HCT116 (cell line): Measurements from ENCODE around the gene CLDN9. TPM values are rescaled to one million over a fixed set of nuclear protein-coding genes. Genes with fewer than 3 reads are reported as not detected.

Source experiments
- ATAC-seq: fragments of 200-7000 bp; cut with Tn5 transposase; 2 replicates; pipeline ENCODE4 v1.9.1; 2020; ENCODE audit warnings: mild to moderate bottlenecking, moderate library complexity
- BruUV-seq: library from RNA; stranded (reverse); fragments of 400-500 nt; replicated peaks from 2 replicates; lab custom pipeline; 2021; lab: Mats Ljungman, UMichigan
- CTCF ChIA-PET: fragments of 300-600 bp; sonication (Branson Sonifier 250); formaldehyde crosslinking; loops from one replicate; lab custom pipeline; 2021; ENCODE audit warnings: antibody characterized with exemption; lab: Charles Lee
- POLR2A ChIA-PET: fragments of 300-600, 350-600 bp; sonication (Branson Sonifier 250); formaldehyde crosslinking; loops from one replicate; lab custom pipeline; 2021; ENCODE audit warnings: antibody characterized with exemption; lab: Charles Lee
- RAD21 ChIA-PET, 2 experiments: fragments of 300-600 bp; sonication (Branson Sonifier 250); formaldehyde crosslinking; loops; one replicate each; lab custom pipeline; 2023; ENCODE audit warnings: low total read pairs in 2 of 2; ENCODE audit not compliant: uncharacterized antibody in 2 of 2, unreplicated experiment in 2 of 2, low non-redundant PET in 1 of 2; lab: Charles Lee
- DNase-seq: peaks from one replicate; pipeline ENCODE4 v3.0.0-alpha.2; 2010; ENCODE audit warnings: low read depth, low spot score
- H2AFZ ChIP-seq: fragments of 200-600 bp; shearing (Covaris generic), sonication (generic); 2 replicates; pipeline ENCODE4 v1.6.1; 2017; ENCODE audit warnings: low read depth, mixed run types, mixed read lengths, antibody characterized with exemption, low read length; ENCODE audit not compliant: poor library complexity, severe bottlenecking
- H3K27ac ChIP-seq: 2 replicates; pipeline ENCODE4 v1.5.1; 2012; ENCODE audit warnings: low read depth, low read length
- H3K27me3 ChIP-seq: fragments of 200-600 bp; sonication (generic); 2 replicates; pipeline ENCODE4 v1.6.1; 2016; ENCODE audit warnings: mixed run types, low read length, mixed read lengths; ENCODE audit not compliant: insufficient read depth
- H3K36me3 ChIP-seq, 2 experiments: fragments of 200-500 bp in 1 of 2; fragments of 200-600 bp in 1 of 2; sonication (Bioruptor generic) in 1 of 2; sonication (generic) in 1 of 2; 2 replicates each; pipeline versions ENCODE4 v1.5.1 to v1.6.1; 2014 to 2016; ENCODE audit warnings: low read length in 2 of 2, inconsistent platforms in 1 of 2, mixed read lengths in 1 of 2, mixed run types in 1 of 2; ENCODE audit not compliant: insufficient read depth in 2 of 2, control insufficient read depth in 1 of 2
- H3K4me1 ChIP-seq, 2 experiments: fragments of 200-600 bp in 1 of 2; sonication (generic) in 1 of 2; 2 replicates each; pipeline versions ENCODE4 v1.5.1 to v1.6.1; 2012 to 2017; ENCODE audit warnings: low read length in 2 of 2, inconsistent platforms in 1 of 2, mild to moderate bottlenecking in 1 of 2, mixed read lengths in 1 of 2, mixed run types in 1 of 2, moderate library complexity in 1 of 2; ENCODE audit not compliant: insufficient read depth in 2 of 2, control insufficient read depth in 1 of 2
- H3K4me2 ChIP-seq: fragments of 200-600 bp; sonication (generic); 2 replicates; pipeline ENCODE4 v1.6.1; 2017; ENCODE audit warnings: mixed run types, low read length, mixed read lengths
- H3K4me3 ChIP-seq, 2 experiments: fragments of 200-600 bp in 1 of 2; sonication (generic) in 1 of 2; replicated peaks in 1 of 2; 2 replicates each; pipeline ENCODE4 v1.5.1; 2011 to 2016; ENCODE audit warnings: low read length in 2 of 2, control low read depth in 1 of 2, low read depth in 1 of 2, mild to moderate bottlenecking in 1 of 2, mixed read lengths in 1 of 2, mixed run types in 1 of 2
- H3K79me2 ChIP-seq: fragments of 200-600 bp; sonication (generic); 2 replicates; pipeline ENCODE4 v1.6.1; 2017; ENCODE audit warnings: mild to moderate bottlenecking, mixed run types, low read length, moderate library complexity, mixed read lengths; ENCODE audit not compliant: insufficient read depth
- H3K9ac ChIP-seq: fragments of 200-600 bp; sonication (generic); 2 replicates; pipeline ENCODE4 v1.6.1; 2016; ENCODE audit warnings: low read length, mixed read lengths
- H3K9me2 ChIP-seq: fragments of 200-600 bp; sonication (generic), shearing (Covaris generic); 2 replicates; pipeline ENCODE4 v1.6.1; 2017; ENCODE audit warnings: mixed run types, mild to moderate bottlenecking, moderate library complexity; ENCODE audit not compliant: insufficient read depth
- H3K9me3 ChIP-seq, 2 experiments: fragments of 200-500 bp in 1 of 2; fragments of 200-600 bp in 1 of 2; sonication (Bioruptor generic) in 1 of 2; sonication (generic) in 1 of 2; 2 replicates each; pipeline ENCODE4 v1.6.1; 2014 to 2017; ENCODE audit warnings: low read length in 2 of 2, mixed read lengths in 2 of 2, inconsistent platforms in 1 of 2, low read depth in 1 of 2, mild to moderate bottlenecking in 1 of 2, mixed run types in 1 of 2, moderate library complexity in 1 of 2; ENCODE audit not compliant: control insufficient read depth in 1 of 2, insufficient read depth in 1 of 2
- H4K20me1 ChIP-seq: fragments of 200-600 bp; sonication (generic), shearing (Covaris generic); 2 replicates; pipeline ENCODE4 v1.6.1; 2017; ENCODE audit warnings: mixed run types, mild to moderate bottlenecking, moderate library complexity; ENCODE audit not compliant: insufficient read depth
- ATF3 ChIP-seq: IDR thresholded peaks from 2 replicates; pipeline ENCODE4 v1.6.1; 2012
- CBX3 ChIP-seq: IDR thresholded peaks from 2 replicates; pipeline ENCODE4 v1.6.1; 2012; ENCODE audit warnings: low read depth
- EGR1 ChIP-seq: IDR thresholded peaks from 2 replicates; pipeline ENCODE4 v1.6.1; 2012; ENCODE audit warnings: low read depth
- ELF1 ChIP-seq: IDR thresholded peaks from 2 replicates; pipeline ENCODE4 v1.6.1; 2012; ENCODE audit warnings: low read depth, borderline replicate concordance
- EZH2 ChIP-seq: fragments of 200-600 bp; sonication (generic); IDR thresholded peaks from 2 replicates; pipeline ENCODE4 v1.6.1; 2017; ENCODE audit warnings: antibody characterized with exemption, mixed run types
- EZH2phosphoT487 ChIP-seq: fragments of 200-600 bp; IDR thresholded peaks from 2 replicates; pipeline ENCODE4 v1.6.1; 2018; ENCODE audit warnings: antibody characterized with exemption, borderline replicate concordance
- FOSL1 ChIP-seq: IDR thresholded peaks from 2 replicates; pipeline ENCODE4 v1.6.1; 2012; ENCODE audit warnings: low read depth
- JUND ChIP-seq: IDR thresholded peaks from 2 replicates; pipeline ENCODE4 v1.6.1; 2012
- MAX ChIP-seq: IDR thresholded peaks from 2 replicates; pipeline ENCODE4 v1.6.1; 2012
- POLR2A ChIP-seq: IDR thresholded peaks from 2 replicates; pipeline ENCODE4 v1.7.0; 2011; ENCODE audit warnings: borderline replicate concordance; ENCODE audit not compliant: insufficient read depth, insufficient read length; ENCODE audit errors: extremely low read depth
- POLR2AphosphoS5 ChIP-seq: IDR thresholded peaks from 2 replicates; pipeline ENCODE4 v1.6.1; 2011; ENCODE audit warnings: mild to moderate bottlenecking, low read depth, low read length, moderate library complexity
- RAD21 ChIP-seq: IDR thresholded peaks from 2 replicates; pipeline ENCODE4 v1.6.1; 2012; ENCODE audit warnings: low read depth, mild to moderate bottlenecking
- SRF ChIP-seq: IDR thresholded peaks from 2 replicates; pipeline ENCODE4 v1.6.1; 2012; ENCODE audit warnings: low read depth
- TCF7L2 ChIP-seq: IDR thresholded peaks from 2 replicates; pipeline ENCODE4 v1.7.0; 2011; ENCODE audit warnings: borderline replicate concordance, inconsistent platforms; ENCODE audit not compliant: insufficient read depth, insufficient read length; ENCODE audit errors: extremely low read depth
- ZBTB33 ChIP-seq: IDR thresholded peaks from 2 replicates; pipeline ENCODE4 v1.6.1; 2011; ENCODE audit warnings: mild to moderate bottlenecking, low read length, moderate library complexity; ENCODE audit not compliant: insufficient replicate concordance; ENCODE audit errors: extremely low read depth
- ZNF274 ChIP-seq: fragments of 200-500 bp; sonication (Bioruptor generic); IDR thresholded peaks from 2 replicates; pipeline ENCODE4 v1.6.1; 2014; ENCODE audit warnings: mild to moderate bottlenecking, low read depth, low read length, inconsistent platforms
- intact Hi-C: fragments of 100-400 bp; cut with micrococcal nuclease; formaldehyde crosslinking; loops from 2 replicates; pipeline ENCODE4 v1.10.0; 2022
- total RNA-seq: library from RNA; stranded (reverse); gene quantifications from one replicate; pipeline ENCODE4 v1.2.1, GENCODE V29; 2021; ENCODE audit not compliant: unreplicated experiment

CLDN9 gene
- total RNA-seq, 1 experiment from 2014 or later: 0.76 TPM

- TF ChIP-seq POLR2AphosphoS5 (no peak), POLR2A (no peak), EZH2phosphoT487 (no peak)
- no TSS peak for BruUV-seq
- POLR2A ChIA-PET: no interaction called here
- Histone ChIP-seq H3K9me3 (no peaks in the 10 kb centered on the region), H3K36me3 (no peaks in the 10 kb centered on the region), H3K79me2 (no peaks in the 10 kb centered on the region), H3K9me2 (no peaks in the 10 kb centered on the region), H3K4me2 (no peak overlapping the region), H3K4me3 (no peak overlapping the region), H3K27me3 (no peaks in the 10 kb centered on the region), H3K9ac (no peak overlapping the region), H3K27ac (no peak overlapping the region), H2AFZ (no peak overlapping the region), H4K20me1 (no peaks in the 10 kb centered on the region), H3K4me1 (peaks cover 0 to 25% of the 10 kb centered on the region in 2 experiments; a peak in 3 of 4 replicates)
- intact Hi-C loops: no loop called here
- ATAC-seq (no peak), DNase-seq (no peak)
- RAD21 ChIA-PET: no interaction called here
- CTCF ChIA-PET: interaction anchor here (1.1 to 2.5 kb wide), 4 partner anchors 11 to 112 kb away, joined by 5 to 16 read pairs (median 10); no protein-coding TSS in a partner anchor
Observed at GRCh38 chr16:3060339-3061127, 47.8 kb downstream of the CLDN9 start.

GRCh38 chr16:3062553-3062952 lies 49.8 kb downstream of the CLDN9 start:
- DNase-seq (no peak), ATAC-seq (no peak)
- H3K4me2 ChIP-seq: no peak overlapping the region
- no peaks in the 10 kb centered on the region for H3K36me3 ChIP-seq
- H3K27ac ChIP-seq: no peak overlapping the region
- RAD21 ChIA-PET: interaction anchor here in 1 of 2 experiments (0.7 kb wide), 1 partner anchor 632 kb away, joined by 5 read pairs; no protein-coding TSS in a partner anchor
- H3K79me2 ChIP-seq: no peaks in the 10 kb centered on the region
- CTCF ChIA-PET: no interaction called here
- POLR2A ChIA-PET: interaction anchor here (0.7 to 1.0 kb wide), 2 partner anchors 98 to 192 kb away, joined by 3 to 4 read pairs; no protein-coding TSS in a partner anchor
- H4K20me1 ChIP-seq: no peaks in the 10 kb centered on the region
- H3K9me2 ChIP-seq: no peaks in the 10 kb centered on the region
- H3K27me3 ChIP-seq: no peaks in the 10 kb centered on the region
- BruUV-seq: no TSS peak
- intact Hi-C loops: no loop called here
- H2AFZ ChIP-seq: no peak overlapping the region
- no peaks in the 10 kb centered on the region for H3K9me3 ChIP-seq
- no peak overlapping the region for H3K9ac ChIP-seq
- H3K4me3 ChIP-seq: no peak overlapping the region
- H3K4me1 ChIP-seq: peaks cover 0 to 25% of the 10 kb centered on the region in 2 experiments; a peak in 3 of 4 replicates
- TF ChIP-seq EGR1 (no peak), MAX (no peak), TCF7L2 (no peak), FOSL1 (no peak), ATF3 (no peak), ELF1 (no peak), ZNF274 (no peak), CBX3 (no peak), SRF (no peak), ZBTB33 (no peak), POLR2A (no peak), EZH2 (no peak), POLR2AphosphoS5 (no peak), RAD21 (no peak), JUND (no peak)
